ENCODE measurements around the gene KCNAB1.

DNA sequence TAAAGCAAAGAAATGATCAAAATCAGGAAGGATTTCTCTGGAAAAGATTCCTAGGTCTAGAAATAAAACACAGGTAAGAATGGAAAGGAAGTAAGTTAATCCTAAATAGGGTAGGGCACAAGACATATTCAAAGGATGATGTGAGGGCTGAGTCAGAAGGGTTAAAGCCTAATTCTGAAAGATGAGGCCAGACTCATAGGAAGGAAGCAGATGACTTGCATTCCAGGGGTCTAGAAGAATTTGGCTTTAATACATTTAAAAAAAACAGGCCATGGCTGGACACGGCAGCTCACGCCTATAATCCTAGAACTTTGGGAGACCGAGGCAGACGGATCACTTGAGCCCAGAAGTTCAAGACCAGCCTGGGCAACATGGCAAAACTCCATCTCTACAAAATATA lies 431.4 kb downstream of the KCNAB1 start:
- TF ChIP-seq, protein P1, sequence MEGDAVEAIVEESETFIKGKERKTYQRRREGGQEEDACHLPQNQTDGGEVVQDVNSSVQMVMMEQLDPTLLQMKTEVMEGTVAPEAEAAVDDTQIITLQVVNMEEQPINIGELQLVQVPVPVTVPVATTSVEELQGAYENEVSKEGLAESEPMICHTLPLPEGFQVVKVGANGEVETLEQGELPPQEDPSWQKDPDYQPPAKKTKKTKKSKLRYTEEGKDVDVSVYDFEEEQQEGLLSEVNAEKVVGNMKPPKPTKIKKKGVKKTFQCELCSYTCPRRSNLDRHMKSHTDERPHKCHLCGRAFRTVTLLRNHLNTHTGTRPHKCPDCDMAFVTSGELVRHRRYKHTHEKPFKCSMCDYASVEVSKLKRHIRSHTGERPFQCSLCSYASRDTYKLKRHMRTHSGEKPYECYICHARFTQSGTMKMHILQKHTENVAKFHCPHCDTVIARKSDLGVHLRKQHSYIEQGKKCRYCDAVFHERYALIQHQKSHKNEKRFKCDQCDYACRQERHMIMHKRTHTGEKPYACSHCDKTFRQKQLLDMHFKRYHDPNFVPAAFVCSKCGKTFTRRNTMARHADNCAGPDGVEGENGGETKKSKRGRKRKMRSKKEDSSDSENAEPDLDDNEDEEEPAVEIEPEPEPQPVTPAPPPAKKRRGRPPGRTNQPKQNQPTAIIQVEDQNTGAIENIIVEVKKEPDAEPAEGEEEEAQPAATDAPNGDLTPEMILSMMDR (IDR thresholded peaks at IDR 0.05; ENCODE audit: insufficient read depth, low read length, poor library complexity, severe bottlenecking) = no peak
- no peak for TF ChIP-seq EZH2phosphoT487 (conservative IDR thresholded peaks at IDR 0.05; ENCODE audit: low read length)
